Coronary artery (tissue), 2 donors: ENCODE data around the gene SLC25A23.

ENCODE experiments used
- DNase-seq: peaks from one replicate; pipeline ENCODE4 v3.0.0-alpha.2; 2017; ENCODE audit warnings: low spot score
- H3K27ac ChIP-seq, 2 donors: fragments of 200-600 bp; sonication (generic); one replicate each; pipeline ENCODE4 v1.5.1; 2016 to 2019
- H3K4me3 ChIP-seq: fragments of 200-600 bp; sonication (generic); 2 replicates; pipeline ENCODE4 v1.5.1; 2016; ENCODE audit warnings: mild to moderate bottlenecking, moderate library complexity
- CTCF ChIP-seq: fragments of 200-600 bp; sonication (generic); IDR thresholded peaks from one replicate; pipeline ENCODE4 v1.5.1; 2019; ENCODE audit warnings: antibody characterized with exemption

The SLC25A23 gene

GRCh38 chr19:6452899-6453298, 6.7 kb downstream of the SLC25A23 start:
- TF ChIP-seq CTCF: no peak

DNA sequence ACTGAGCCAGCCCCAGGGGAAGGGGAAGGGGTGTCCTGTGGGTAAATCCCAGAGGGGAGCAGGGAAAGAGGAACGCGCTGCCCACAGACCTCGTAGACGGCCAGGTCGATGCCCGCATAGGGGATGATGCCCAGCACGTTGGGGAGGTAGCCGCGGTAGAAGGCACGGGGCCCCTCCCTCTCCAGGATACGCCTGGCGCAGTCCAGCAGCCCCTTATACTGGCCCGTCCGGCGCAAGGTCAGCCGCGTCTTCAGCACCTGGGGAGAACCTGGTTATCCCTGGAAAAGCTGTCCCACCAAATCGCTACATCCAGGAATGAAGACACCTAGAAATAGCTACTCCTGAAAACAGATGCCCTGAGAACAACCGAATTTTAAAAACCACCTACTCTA, 7.4 kb downstream of the SLC25A23 start:
- TF ChIP-seq CTCF: no peak
- Histone ChIP-seq H3K4me3 (no peak overlapping the region), H3K27ac (no peak overlapping the region)
- DNase-seq: no peak

More at GRCh38 chr19:6452899-6453298, 6.7 kb downstream of the SLC25A23 start:
- H3K27ac ChIP-seq: no peak overlapping the region
- no peak for DNase-seq
- no peak overlapping the region for H3K4me3 ChIP-seq

DNA sequence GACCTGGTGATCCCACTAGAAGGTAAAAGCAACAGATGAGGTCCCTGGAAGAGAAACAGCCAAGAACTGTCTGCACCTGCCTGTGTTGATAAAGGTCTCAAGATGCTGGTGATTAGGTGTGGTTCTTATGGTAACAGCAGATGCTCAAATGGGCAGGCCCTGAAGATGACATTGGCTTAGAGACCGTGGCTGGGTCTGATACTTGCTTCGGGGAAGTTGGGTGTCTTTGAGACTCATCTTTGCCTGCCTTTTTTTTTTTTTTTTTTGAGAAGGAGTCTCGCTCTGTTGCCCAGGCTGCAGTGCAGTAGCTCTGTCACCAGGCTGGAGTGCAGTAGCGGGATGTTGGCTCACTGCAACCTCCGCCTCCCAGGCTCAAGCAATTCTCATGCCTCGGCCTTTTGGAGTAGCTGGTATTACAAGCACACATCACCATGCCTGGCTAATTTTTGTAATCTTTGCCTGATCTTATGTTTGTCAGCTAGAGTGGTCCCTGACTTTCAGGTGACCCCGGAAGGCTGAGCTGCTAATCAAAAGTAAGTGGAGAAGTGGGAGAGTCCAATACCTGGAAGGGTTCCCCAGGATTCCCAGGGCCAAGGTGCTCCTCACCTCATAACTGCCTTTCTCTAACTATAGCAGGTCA, 7.9 kb downstream of the SLC25A23 start:
- no peak for TF ChIP-seq CTCF
- H3K27ac ChIP-seq: no peak overlapping the region
- no peak overlapping the region for H3K4me3 ChIP-seq
- DNase-seq: no peak

DNA sequence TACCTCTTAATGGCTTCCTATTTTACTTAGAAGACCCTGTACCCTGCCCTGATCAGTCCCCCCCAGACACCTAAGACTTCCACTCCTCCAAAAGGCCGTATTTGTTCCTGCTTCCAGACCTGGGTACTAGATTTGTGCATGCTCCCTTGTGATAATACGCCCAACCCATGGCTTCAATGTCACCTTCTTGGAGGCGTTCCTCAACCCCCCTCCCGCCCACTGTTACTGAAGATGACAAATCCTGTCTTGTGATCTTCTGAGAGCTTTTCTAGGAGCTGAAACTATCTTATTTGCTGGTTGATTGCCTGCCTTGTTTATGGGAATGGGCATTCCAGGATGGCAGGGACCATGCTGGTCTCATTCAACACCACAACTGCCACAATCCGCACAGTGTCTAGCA, 9.4 kb downstream of the SLC25A23 start:
- no peak for DNase-seq
- no peak for TF ChIP-seq CTCF
- Histone ChIP-seq H3K4me3 (no peak overlapping the region), H3K27ac (no peak overlapping the region)

GRCh38 chr19:6448045-6448444, 11.5 kb downstream of the SLC25A23 start:
- no peak for DNase-seq
- TF ChIP-seq CTCF: no peak
- no peak overlapping the region for H3K4me3 ChIP-seq
- no peak overlapping the region for H3K27ac ChIP-seq

- Histone ChIP-seq H3K27ac (no peak overlapping the region), H3K4me3 (no peak overlapping the region)
- TF ChIP-seq CTCF: no peak
- DNase-seq: no peak
Measured at GRCh38 chr19:6446452-6446851, 13.1 kb downstream of the SLC25A23 start.

DNA sequence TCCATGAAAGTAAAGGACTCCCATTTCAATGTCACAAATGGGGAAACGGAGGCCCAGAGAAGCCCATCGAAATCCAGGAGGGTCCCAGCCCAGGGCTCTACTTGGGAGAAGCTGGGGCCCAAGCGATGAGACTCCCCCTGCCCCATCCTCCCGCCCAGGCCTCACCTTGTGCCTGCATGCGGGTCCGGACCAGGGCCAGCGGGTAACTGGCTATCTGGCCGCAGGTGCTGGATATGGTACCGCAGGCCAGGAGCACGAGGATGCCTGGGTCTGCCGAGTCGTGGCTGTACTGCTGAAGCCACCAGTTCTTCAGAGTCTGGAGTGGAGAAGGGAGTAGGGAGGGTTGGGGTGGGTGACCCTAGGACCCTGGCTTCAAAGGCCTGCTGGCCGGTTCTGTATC, 15.6 kb downstream of the SLC25A23 start:
- no peak for DNase-seq
- TF ChIP-seq CTCF: no peak
- Histone ChIP-seq H3K27ac (no peak overlapping the region), H3K4me3 (no peak overlapping the region)
